Mucosa of descending colon (tissue), 3 donors: ENCODE data around the gene LRRC27. TPM values are rescaled to one million over a fixed set of nuclear protein-coding genes. Genes with fewer than 3 reads are reported as not detected.

Experiments used
- ATAC-seq: fragments of 200-7000 bp; cut with Tn5 transposase; one replicate; pipeline ENCODE4 v1.9.1; 2020; ENCODE audit warnings: mild to moderate bottlenecking, moderate library complexity
- DNase-seq, 3 donors: peaks; one replicate each; pipeline ENCODE4 v3.0.0-alpha.2; 2020
- H3K36me3 ChIP-seq: fragments of 200-600 bp; one replicate; pipeline ENCODE4 v1.8.0; 2021; ENCODE audit warnings: low read depth, mild to moderate bottlenecking
- H3K4me1 ChIP-seq: fragments of 200-600 bp; one replicate; pipeline ENCODE4 v1.8.0; 2021; ENCODE audit warnings: low read depth, mild to moderate bottlenecking
- H3K4me3 ChIP-seq: fragments of 200-600 bp; one replicate; pipeline ENCODE4 v1.8.0; 2021; ENCODE audit warnings: mild to moderate bottlenecking
- H3K9me3 ChIP-seq: fragments of 200-600 bp; one replicate; pipeline ENCODE4 v1.8.0; 2021; ENCODE audit warnings: mild to moderate bottlenecking
- intact Hi-C, 2 donors: fragments of 100-400 bp; cut with DNase I in 1 of 2; cut with micrococcal nuclease in 1 of 2; formaldehyde crosslinking; loops; one replicate each; pipeline versions ENCODE4 v1.11.0 to v1.11.1; 2022; cut with DNase I, micrococcal nuclease
- total RNA-seq, 3 donors: library from RNA; stranded (reverse); fragmentation: NEBNext Ultra II Directional in 2 of 3; extraction: Animal tissue kit (Norgen Biotek cat#: 25700) in 2 of 3; gene quantifications; one replicate each; pipeline versions ENCODE4 v1.2.1 to v1.2.4, GENCODE V29; 2021 to 2023
- TF ChIP-seq, protein P1 (sequence below): fragments of 200-600 bp; IDR thresholded peaks from one replicate; pipeline ENCODE4 v1.8.0; 2022; ENCODE audit warnings: antibody characterized with exemption, mild to moderate bottlenecking
- donor health status: DM: no; HTN: no; CAD: no; lungs with moderate emphysema.
- donor health status: DM: no; HTN: no; CAD: no.
- donor health status: DM: no; HTN: yes; CAD: no.

Gene LRRC27
- total RNA-seq, 3 donors from 2014 or later: 6.9 to 12.2 (median 11.1) TPM

DNA sequence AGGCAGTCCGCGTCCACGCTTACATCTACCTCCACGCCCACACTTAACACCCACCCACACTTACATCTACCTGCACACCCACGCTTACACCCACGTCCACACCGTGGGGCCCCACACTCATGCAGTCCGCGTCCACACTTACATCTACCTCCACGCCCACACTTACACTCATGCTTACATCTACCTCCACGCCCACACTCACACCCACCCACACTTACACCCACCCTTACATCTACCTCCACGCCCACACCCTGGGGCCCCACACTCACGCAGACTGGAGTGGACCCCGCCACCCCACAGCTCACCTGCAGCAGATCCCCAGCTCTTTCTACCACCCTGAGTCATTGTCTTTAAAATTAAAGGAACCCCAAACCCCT lies 32.6 kb downstream of the LRRC27 start:
- Histone ChIP-seq H3K36me3 (no peaks in the 10 kb centered on the region), H3K4me3 (no peak overlapping the region), H3K4me1 (no peaks in the 10 kb centered on the region), H3K9me3 (no peaks in the 10 kb centered on the region)
- intact Hi-C loops: no loop called here
- TF ChIP-seq, protein P1, sequence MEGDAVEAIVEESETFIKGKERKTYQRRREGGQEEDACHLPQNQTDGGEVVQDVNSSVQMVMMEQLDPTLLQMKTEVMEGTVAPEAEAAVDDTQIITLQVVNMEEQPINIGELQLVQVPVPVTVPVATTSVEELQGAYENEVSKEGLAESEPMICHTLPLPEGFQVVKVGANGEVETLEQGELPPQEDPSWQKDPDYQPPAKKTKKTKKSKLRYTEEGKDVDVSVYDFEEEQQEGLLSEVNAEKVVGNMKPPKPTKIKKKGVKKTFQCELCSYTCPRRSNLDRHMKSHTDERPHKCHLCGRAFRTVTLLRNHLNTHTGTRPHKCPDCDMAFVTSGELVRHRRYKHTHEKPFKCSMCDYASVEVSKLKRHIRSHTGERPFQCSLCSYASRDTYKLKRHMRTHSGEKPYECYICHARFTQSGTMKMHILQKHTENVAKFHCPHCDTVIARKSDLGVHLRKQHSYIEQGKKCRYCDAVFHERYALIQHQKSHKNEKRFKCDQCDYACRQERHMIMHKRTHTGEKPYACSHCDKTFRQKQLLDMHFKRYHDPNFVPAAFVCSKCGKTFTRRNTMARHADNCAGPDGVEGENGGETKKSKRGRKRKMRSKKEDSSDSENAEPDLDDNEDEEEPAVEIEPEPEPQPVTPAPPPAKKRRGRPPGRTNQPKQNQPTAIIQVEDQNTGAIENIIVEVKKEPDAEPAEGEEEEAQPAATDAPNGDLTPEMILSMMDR: no peak
- peak in 1 of 3 donors; percentile 38 for DNase-seq
- ATAC-seq: peak; percentile 51

DNA sequence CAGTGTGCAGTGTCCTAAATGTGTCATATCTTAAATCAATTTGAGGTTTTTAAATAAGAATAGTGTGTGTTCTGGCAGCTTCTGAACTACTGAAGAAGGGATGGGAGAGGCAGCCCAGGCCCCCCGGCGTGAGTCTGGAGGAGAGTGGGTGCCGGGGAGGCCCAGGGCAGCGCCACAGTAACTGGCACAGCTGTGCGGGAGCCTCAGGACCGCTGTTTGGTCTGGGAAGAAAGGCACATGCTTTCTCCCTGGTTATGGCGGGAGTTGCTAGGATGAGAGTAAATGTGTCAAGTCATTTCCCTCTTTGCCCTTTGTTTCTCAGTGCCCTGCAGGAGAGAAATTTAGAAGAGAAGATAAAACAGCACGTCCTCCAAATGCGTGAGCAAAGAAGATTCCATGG lies 33.1 kb downstream of the LRRC27 start:
- H3K36me3 ChIP-seq: no peaks in the 10 kb centered on the region
- TF ChIP-seq, protein P1: no peak
- H3K9me3 ChIP-seq: no peaks in the 10 kb centered on the region
- ATAC-seq: no peak
- intact Hi-C loops: no loop called here
- H3K4me3 ChIP-seq: no peak overlapping the region
- no peaks in the 10 kb centered on the region for H3K4me1 ChIP-seq
- no peak for DNase-seq

DNA sequence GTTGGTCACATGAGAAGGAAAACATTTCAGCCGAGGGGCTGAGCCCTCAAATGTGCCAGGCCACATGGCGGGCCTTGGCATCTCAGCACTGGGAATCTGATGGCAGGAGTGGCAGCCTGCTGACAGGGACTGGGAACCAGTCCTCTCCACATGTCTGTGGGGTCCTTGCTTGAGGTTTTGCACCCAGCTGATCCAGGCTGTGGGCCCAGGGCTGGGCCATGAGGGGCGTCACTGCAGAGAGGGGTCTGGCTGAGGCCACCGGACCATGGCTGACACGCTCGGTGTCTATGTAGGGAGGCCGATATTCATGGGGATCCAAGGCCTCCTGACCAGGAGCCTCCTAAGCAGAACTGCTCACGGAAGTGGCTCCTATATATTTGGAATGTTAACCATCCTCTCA lies 34.0 kb downstream of the LRRC27 start:
- no peak overlapping the region for H3K4me3 ChIP-seq
- TF ChIP-seq, protein P1: no peak
- H3K9me3 ChIP-seq: no peaks in the 10 kb centered on the region
- intact Hi-C loops: no loop called here
- no peaks in the 10 kb centered on the region for H3K36me3 ChIP-seq
- no peaks in the 10 kb centered on the region for H3K4me1 ChIP-seq
- DNase-seq (no peak), ATAC-seq (no peak)

DNA sequence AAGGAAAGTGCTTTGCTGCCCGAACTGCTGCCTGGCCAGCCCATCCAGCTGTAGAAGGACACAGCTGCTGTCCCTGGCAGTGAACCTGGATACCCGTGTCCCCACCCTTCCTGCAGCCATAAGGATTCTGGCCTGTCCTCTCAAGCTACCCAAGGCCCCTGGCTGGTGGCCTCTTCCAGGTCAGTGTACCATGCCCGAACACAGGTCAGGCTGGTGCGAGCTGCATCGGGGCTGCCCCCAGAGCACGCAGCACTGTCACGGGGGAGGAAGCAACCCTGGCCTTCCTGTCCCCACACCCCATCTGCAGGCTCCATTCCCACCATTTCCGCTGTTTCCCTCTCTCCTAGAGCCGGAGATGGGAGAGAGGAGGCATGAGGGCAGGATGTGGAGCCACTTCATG lies 34.5 kb downstream of the LRRC27 start:
- TF ChIP-seq, protein P1: no peak
- ATAC-seq (no peak), DNase-seq (no peak)
- Histone ChIP-seq H3K4me3 (no peak overlapping the region), H3K9me3 (no peaks in the 10 kb centered on the region), H3K36me3 (no peaks in the 10 kb centered on the region), H3K4me1 (no peaks in the 10 kb centered on the region)
- intact Hi-C loops: no loop called here

DNA sequence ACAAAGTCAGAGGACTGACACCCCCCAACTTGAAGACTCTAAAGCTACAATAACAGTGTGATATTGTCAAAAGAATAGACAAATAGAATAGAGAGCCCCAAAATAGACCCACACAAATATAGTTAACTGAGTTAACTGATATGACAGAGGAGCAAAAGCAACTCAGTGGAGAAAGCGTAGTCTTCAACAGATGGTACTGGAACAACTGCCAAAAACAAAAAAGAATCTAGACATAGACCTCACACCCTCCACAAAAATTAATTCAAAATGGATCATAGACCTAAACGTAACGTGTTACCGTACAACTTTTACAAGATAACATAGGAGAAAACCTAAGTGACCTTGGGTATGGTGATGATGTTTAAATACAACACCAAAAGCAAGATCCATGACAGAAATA lies 36.4 kb downstream of the LRRC27 start:
- no peaks in the 10 kb centered on the region for H3K36me3 ChIP-seq

More for the DNA sequence above, 36.4 kb downstream of the LRRC27 start:
- intact Hi-C loops: no loop called here
- TF ChIP-seq, protein P1: no peak
- Histone ChIP-seq H3K9me3 (no peaks in the 10 kb centered on the region), H3K4me1 (no peaks in the 10 kb centered on the region), H3K4me3 (no peak overlapping the region)
- DNase-seq (no peak), ATAC-seq (no peak)
